GM12878 (cell line): ENCODE results near the gene TMUB2. TPM values are rescaled to one million over a fixed set of nuclear protein-coding genes. Genes with fewer than 3 reads are reported as not detected.
A peak's percentile ranks its signal among the peaks of the same experiment; 100 is the strongest.

Source experiments
- ATF7 ChIP-seq: fragments of 450-650 bp; IDR thresholded peaks from 2 replicates; pipeline ENCODE4 v1.6.1; 2016; ENCODE audit warnings: low read depth, mild to moderate bottlenecking
- BRCA1 ChIP-seq: IDR thresholded peaks from 2 replicates; pipeline ENCODE4 v1.6.1; 2011; ENCODE audit warnings: low read depth, low read length, improper control_type of control experiment
- CHD4 ChIP-seq: fragments of 200-600 bp; sonication (generic); IDR thresholded peaks from 2 replicates; pipeline ENCODE4 v1.6.1; 2016; ENCODE audit warnings: mild to moderate bottlenecking
- CREM ChIP-seq: IDR thresholded peaks from 2 replicates; pipeline ENCODE4 v1.6.1; 2014; ENCODE audit warnings: antibody characterized with exemption, low read depth
- FOXM1 ChIP-seq: IDR thresholded peaks from 2 replicates; pipeline ENCODE4 v1.6.1; 2012; ENCODE audit warnings: low read depth, mild to moderate bottlenecking, inconsistent platforms, low read length, moderate library complexity
- HCFC1 ChIP-seq: fragments of 150-350 bp; IDR thresholded peaks from 2 replicates; pipeline ENCODE4 v1.6.1; 2014; ENCODE audit warnings: low read length
- HDAC6 ChIP-seq: fragments of 200-600 bp; sonication (generic); IDR thresholded peaks from one replicate; pipeline ENCODE4 v1.8.0; 2017; ENCODE audit warnings: antibody characterized with exemption; ENCODE audit not compliant: unreplicated experiment
- MTA2 ChIP-seq: fragments of 450-650 bp; IDR thresholded peaks from 2 replicates; pipeline ENCODE4 v1.6.1; 2016; ENCODE audit warnings: low read depth, mild to moderate bottlenecking, moderate library complexity
- POLR2A ChIP-seq: IDR thresholded peaks from 2 replicates; pipeline ENCODE4 v1.6.1; 2011; ENCODE audit warnings: low read depth, mild to moderate bottlenecking, low read length
- POU2F2 ChIP-seq: IDR thresholded peaks from 3 replicates; pipeline ENCODE4 v1.6.1; 2011; ENCODE audit warnings: low read depth, mild to moderate bottlenecking, low read length, borderline replicate concordance
- RELB ChIP-seq: fragments of 450-650 bp; IDR thresholded peaks from 2 replicates; pipeline ENCODE4 v1.6.1; 2017; ENCODE audit warnings: low read depth, mild to moderate bottlenecking, moderate library complexity
- SPI1 ChIP-seq: IDR thresholded peaks from 2 replicates; pipeline ENCODE4 v1.6.1; 2011; ENCODE audit warnings: low read depth, mild to moderate bottlenecking, low read length, moderate library complexity, borderline replicate concordance; ENCODE audit not compliant: insufficient read depth
- SRF ChIP-seq, 2 experiments: IDR thresholded peaks; 2 replicates each; pipeline ENCODE4 v1.6.1; 2011; ENCODE audit warnings: low read depth in 2 of 2, low read length in 2 of 2, mild to moderate bottlenecking in 1 of 2, moderate library complexity in 1 of 2
- TCF7 ChIP-seq: IDR thresholded peaks from 2 replicates; pipeline ENCODE4 v1.6.1; 2014; ENCODE audit warnings: antibody characterized with exemption, borderline replicate concordance
- ZBTB4 ChIP-seq: fragments of 450-650 bp; formaldehyde crosslinking; IDR thresholded peaks from 2 replicates; pipeline ENCODE4 v1.4.0; 2022; ENCODE audit warnings: mild to moderate bottlenecking, moderate library complexity
- ZBTB40 ChIP-seq: fragments of 450-650 bp; IDR thresholded peaks from 2 replicates; pipeline ENCODE4 v1.6.1; 2016; ENCODE audit warnings: mild to moderate bottlenecking, moderate library complexity, borderline replicate concordance
- polyA plus RNA-seq, 11 experiments: library from polyadenylated mRNA; depleted of rRNA in 4 of 11; unstranded in 6 of 11; stranded (reverse) in 5 of 11; fragments of >200 nt; fragmentation: Nextera tagmentation in 4 of 11; fragmentation: Illumina TruSeq in 1 of 11; extraction: Ambion mirVana in 4 of 11; extraction: Trizol in 1 of 11; gene quantifications; 1 replicate in 1 of 11; 2 replicates in 10 of 11; pipeline versions ENCODE4 v1.2.1 to v1.2.3, GENCODE V29; 2011 to 2016; ENCODE audit warnings: inconsistent platforms in 2 of 11, missing spikeins in 2 of 11, low read depth in 1 of 11
- total RNA-seq, 4 experiments: library from RNA; depleted of rRNA in 3 of 4; stranded (reverse); fragments of >200 nt in 3 of 4; fragmentation: Illumina TruSeq in 1 of 4; extraction: Trizol in 1 of 4; gene quantifications; 2 replicates each; pipeline versions ENCODE4 v1.2.1 to v1.2.3, GENCODE V29; 2013 to 2021
- TF ChIP-seq, protein P1 (sequence below): fragments of 450-650 bp; conservative IDR thresholded peaks from 2 replicates; pipeline ENCODE4 v1.6.1; 2017; ENCODE audit warnings: mild to moderate bottlenecking, moderate library complexity
- TF ChIP-seq, protein P2 (sequence below): IDR thresholded peaks from 2 replicates; pipeline ENCODE4 v1.6.1; 2012; ENCODE audit warnings: low read depth, low read length, improper control_type of control experiment

TMUB2 gene
- total and polyA plus RNA-seq, 10 of the 15 experiments (the other 5 are each of a cell fraction or from before 2014, with no cell fraction given) = 4.3 to 34.0 (median 20.0) TPM

GRCh38 chr17:44186307-44187130 lies at the start of gene TMUB2 (continued):
- TF ChIP-seq, protein P1, sequence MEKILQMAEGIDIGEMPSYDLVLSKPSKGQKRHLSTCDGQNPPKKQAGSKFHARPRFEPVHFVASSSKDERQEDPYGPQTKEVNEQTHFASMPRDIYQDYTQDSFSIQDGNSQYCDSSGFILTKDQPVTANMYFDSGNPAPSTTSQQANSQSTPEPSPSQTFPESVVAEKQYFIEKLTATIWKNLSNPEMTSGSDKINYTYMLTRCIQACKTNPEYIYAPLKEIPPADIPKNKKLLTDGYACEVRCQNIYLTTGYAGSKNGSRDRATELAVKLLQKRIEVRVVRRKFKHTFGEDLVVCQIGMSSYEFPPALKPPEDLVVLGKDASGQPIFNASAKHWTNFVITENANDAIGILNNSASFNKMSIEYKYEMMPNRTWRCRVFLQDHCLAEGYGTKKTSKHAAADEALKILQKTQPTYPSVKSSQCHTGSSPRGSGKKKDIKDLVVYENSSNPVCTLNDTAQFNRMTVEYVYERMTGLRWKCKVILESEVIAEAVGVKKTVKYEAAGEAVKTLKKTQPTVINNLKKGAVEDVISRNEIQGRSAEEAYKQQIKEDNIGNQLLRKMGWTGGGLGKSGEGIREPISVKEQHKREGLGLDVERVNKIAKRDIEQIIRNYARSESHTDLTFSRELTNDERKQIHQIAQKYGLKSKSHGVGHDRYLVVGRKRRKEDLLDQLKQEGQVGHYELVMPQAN = peak; percentile 90
- TF ChIP-seq, protein P2, sequence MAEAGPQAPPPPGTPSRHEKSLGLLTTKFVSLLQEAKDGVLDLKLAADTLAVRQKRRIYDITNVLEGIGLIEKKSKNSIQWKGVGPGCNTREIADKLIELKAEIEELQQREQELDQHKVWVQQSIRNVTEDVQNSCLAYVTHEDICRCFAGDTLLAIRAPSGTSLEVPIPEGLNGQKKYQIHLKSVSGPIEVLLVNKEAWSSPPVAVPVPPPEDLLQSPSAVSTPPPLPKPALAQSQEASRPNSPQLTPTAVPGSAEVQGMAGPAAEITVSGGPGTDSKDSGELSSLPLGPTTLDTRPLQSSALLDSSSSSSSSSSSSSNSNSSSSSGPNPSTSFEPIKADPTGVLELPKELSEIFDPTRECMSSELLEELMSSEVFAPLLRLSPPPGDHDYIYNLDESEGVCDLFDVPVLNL = peak; percentile 80
- TF ChIP-seq SRF (IDR thresholded peaks at IDR 0.05; ENCODE audit: low read depth in 2 of 2, low read length in 2 of 2) = peak in 1 of 2 experiments; percentile 43; a peak in 1 of 4 replicates
- peak; percentile 99 for TF ChIP-seq CREM
- peak; percentile 82 for TF ChIP-seq ATF7
- no peak for TF ChIP-seq HDAC6
- no peak for TF ChIP-seq TCF7
- peak; percentile 56; the same call in 1 of the 3 replicates for TF ChIP-seq POU2F2
- TF ChIP-seq CHD4 = no peak
- no peak for TF ChIP-seq ZBTB4 (CRISPR knock-in tag)
- no peak for TF ChIP-seq BRCA1
- TF ChIP-seq ZBTB40 = peak; percentile 98
- no peak for TF ChIP-seq MTA2
- TF ChIP-seq HCFC1 = peak; percentile 51; the same call in 1 of the 2 replicates
- TF ChIP-seq FOXM1 = no peak
- TF ChIP-seq SPI1 = no peak
- TF ChIP-seq POLR2A = peak; percentile 94
- no peak for TF ChIP-seq RELB
